ENCODE results near the gene MED10.

- TF ChIP-seq CTCF (IDR thresholded peaks at IDR 0.05; ENCODE audit: poor library complexity) (no peak), EZH2 (IDR thresholded peaks at IDR 0.05; ENCODE audit: borderline replicate concordance) (no peak)
These were observed 33.8 kb downstream of the MED10 start for GRCh38 chr5:6344593-6344989.

Measured in hepatocyte (in vitro differentiated cells).